Liver (tissue), 9 donors: Measurements from ENCODE around the gene CWC25. TPM values are rescaled to one million over a fixed set of nuclear protein-coding genes. Genes with fewer than 3 reads are reported as not detected.
A peak's percentile ranks its signal among the peaks of the same experiment; 100 is the strongest.

Source experiments
- DNase-seq: peaks from one replicate; pipeline ENCODE4 v3.0.0-alpha.2; 2017; ENCODE audit warnings: low spot score
- H3K27ac ChIP-seq, 2 donors: one replicate each; pipeline ENCODE4 v1.7.0; 2013; ENCODE audit warnings: inconsistent platforms in 2 of 2, low read length in 2 of 2, control low read depth in 1 of 2, low read depth in 1 of 2, mild to moderate bottlenecking in 1 of 2
- H3K27me3 ChIP-seq, 4 donors: one replicate each; pipeline versions ENCODE4 v1.6.1 to v1.7.0; 2013; ENCODE audit warnings: low read length in 3 of 4, inconsistent platforms in 1 of 4, mild to moderate bottlenecking in 1 of 4, moderate library complexity in 1 of 4; ENCODE audit not compliant: control insufficient read depth in 4 of 4, insufficient read depth in 4 of 4
- H3K36me3 ChIP-seq, 4 donors: one replicate each; pipeline versions ENCODE4 v1.6.1 to v1.7.0; 2013; ENCODE audit warnings: low read length in 3 of 4, mild to moderate bottlenecking in 3 of 4, low read depth in 1 of 4, moderate library complexity in 1 of 4; ENCODE audit not compliant: control insufficient read depth in 4 of 4, insufficient read depth in 3 of 4
- H3K4me1 ChIP-seq, 4 donors: one replicate each; pipeline versions ENCODE4 v1.6.1 to v1.7.0; 2013; ENCODE audit warnings: low read length in 3 of 4, mild to moderate bottlenecking in 3 of 4, moderate library complexity in 1 of 4; ENCODE audit not compliant: control insufficient read depth in 4 of 4, insufficient read depth in 4 of 4
- H3K4me3 ChIP-seq, 3 donors: one replicate each; pipeline versions ENCODE4 v1.6.1 to v1.7.0; 2013; ENCODE audit warnings: low read length in 3 of 3, control low read depth in 1 of 3, low read depth in 1 of 3, mild to moderate bottlenecking in 1 of 3
- H3K9ac ChIP-seq, 2 donors: one replicate each; pipeline ENCODE4 v1.7.0; 2013; ENCODE audit warnings: low read length in 2 of 2, mild to moderate bottlenecking in 2 of 2, moderate library complexity in 2 of 2, control low read depth in 1 of 2, low read depth in 1 of 2
- H3K9me3 ChIP-seq, 4 donors: one replicate each; pipeline versions ENCODE4 v1.6.1 to v1.7.0; 2013; ENCODE audit warnings: low read length in 3 of 4; ENCODE audit not compliant: control insufficient read depth in 4 of 4
- EGR1 ChIP-seq, 2 donors: IDR thresholded peaks; 2 replicates each; pipeline ENCODE4 v1.6.1; 2016 to 2018; ENCODE audit warnings: antibody characterized with exemption in 2 of 2, low read depth in 2 of 2
- FOXA1 ChIP-seq: IDR thresholded peaks from 2 replicates; pipeline ENCODE4 v1.6.1; 2016; ENCODE audit warnings: antibody characterized with exemption
- FOXA2 ChIP-seq: IDR thresholded peaks from 2 replicates; pipeline ENCODE4 v1.6.1; 2016; ENCODE audit warnings: antibody characterized with exemption
- GABPA ChIP-seq, 2 donors: IDR thresholded peaks in 1 of 2; conservative IDR thresholded peaks in 1 of 2; 2 replicates each; pipeline ENCODE4 v1.6.1; 2016; ENCODE audit warnings: antibody characterized with exemption in 2 of 2, mild to moderate bottlenecking in 1 of 2, moderate library complexity in 1 of 2
- HNF4A ChIP-seq, 2 donors: conservative IDR thresholded peaks; 2 replicates each; pipeline ENCODE4 v1.6.1; 2016; ENCODE audit warnings: antibody characterized with exemption in 2 of 2, mild to moderate bottlenecking in 2 of 2
- HNF4G ChIP-seq: IDR thresholded peaks from 2 replicates; pipeline ENCODE4 v1.6.1; 2016; ENCODE audit warnings: antibody characterized with exemption
- JUND ChIP-seq, 2 donors: IDR thresholded peaks; 2 replicates each; pipeline ENCODE4 v1.6.1; 2016; ENCODE audit warnings: antibody characterized with exemption in 2 of 2
- NR2F2 ChIP-seq: IDR thresholded peaks from 2 replicates; pipeline ENCODE4 v1.6.1; 2016; ENCODE audit warnings: antibody characterized with exemption
- RAD21 ChIP-seq, 2 donors: IDR thresholded peaks; 2 replicates each; pipeline ENCODE4 v1.6.1; 2016; ENCODE audit warnings: antibody characterized with exemption in 2 of 2, mild to moderate bottlenecking in 2 of 2
- RXRA ChIP-seq, 2 donors: IDR thresholded peaks; 2 replicates each; pipeline ENCODE4 v1.6.1; 2017 to 2018; ENCODE audit warnings: antibody characterized with exemption in 2 of 2, mild to moderate bottlenecking in 1 of 2
- SP1 ChIP-seq: IDR thresholded peaks from 2 replicates; pipeline ENCODE4 v1.6.1; 2018; ENCODE audit warnings: antibody characterized with exemption, mild to moderate bottlenecking
- TAF1 ChIP-seq: conservative IDR thresholded peaks from 2 replicates; pipeline ENCODE4 v1.6.1; 2016; ENCODE audit warnings: antibody characterized with exemption, mild to moderate bottlenecking
- YY1 ChIP-seq: IDR thresholded peaks from 2 replicates; pipeline ENCODE4 v1.6.1; 2016; ENCODE audit warnings: antibody characterized with exemption, mild to moderate bottlenecking
- WGBS: extraction: QIAGEN DNeasy Blood & Tissue Kit; methylation state at CpG from one replicate; pipeline ENCODE4 v1.1.7; 2013; 5-methylcytosine and 5-hydroxymethylcytosine counted together
- polyA plus RNA-seq, 2 donors: library from polyadenylated mRNA; stranded (reverse) in 1 of 2; unstranded in 1 of 2; fragments of 200-250 nt in 1 of 2; fragments of >200 nt in 1 of 2; fragmentation: Nextera tagmentation in 1 of 2; extraction: Ambion mirVana in 1 of 2; gene quantifications; one replicate each; pipeline versions ENCODE4 v1.2.1 to v1.2.3, GENCODE V29; 2013 to 2015
- total RNA-seq, 2 donors: library from RNA; depleted of rRNA; stranded (reverse); fragments of >200 nt; gene quantifications; one replicate each; pipeline ENCODE4 v1.2.3, GENCODE V29; 2014
- TF ChIP-seq, protein P1 (sequence below): IDR thresholded peaks from 2 replicates; pipeline ENCODE4 v1.6.1; 2016; ENCODE audit warnings: antibody characterized with exemption, mild to moderate bottlenecking
- TF ChIP-seq, protein P2 (sequence below): IDR thresholded peaks from 2 replicates; pipeline ENCODE4 v1.6.1; 2016; ENCODE audit warnings: antibody characterized with exemption
- TF ChIP-seq, protein P3 (sequence below): fragments of 150-350 bp; IDR thresholded peaks from 2 replicates; pipeline ENCODE4 v1.5.1; 2017; ENCODE audit warnings: improper control_type of control experiment, low read depth, low read length; ENCODE audit not compliant: missing input control
- TF ChIP-seq, protein P4 (sequence below): IDR thresholded peaks from 2 replicates; pipeline ENCODE4 v1.6.1; 2016; ENCODE audit warnings: antibody characterized with exemption
- TF ChIP-seq, protein P5 (sequence below): IDR thresholded peaks from 2 replicates; pipeline ENCODE4 v1.6.1; 2016; ENCODE audit warnings: antibody characterized with exemption
- donor health status: healthy.
- donor health status: healthy.
- donor health status: healthy.
- donor health status: healthy.
- donor health status: healthy.

The CWC25 gene
- total and polyA plus RNA-seq, 4 donors: 5.7 to 10.0 (median 7.4) TPM

DNA sequence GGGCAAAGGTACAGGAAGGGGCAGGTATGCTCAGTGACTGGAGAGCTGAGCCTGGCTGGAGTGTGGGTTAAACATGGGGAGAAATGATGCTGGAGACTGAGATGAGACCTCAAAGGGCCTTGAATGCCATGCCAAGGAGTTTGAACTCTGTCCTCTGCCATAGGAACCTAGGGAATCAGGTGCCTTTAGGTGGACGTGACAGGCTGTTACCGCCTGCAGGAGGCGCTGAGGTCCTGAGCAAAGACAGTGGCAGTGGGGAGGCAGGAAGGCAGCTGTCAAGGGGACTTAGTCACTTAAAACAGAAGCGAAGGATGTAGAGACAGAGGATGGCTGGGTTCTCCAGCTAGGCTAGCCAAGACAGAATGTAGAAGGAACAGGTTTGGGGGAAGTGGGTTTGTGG is 63.5 kb downstream of the CWC25 start:
- Histone ChIP-seq H3K27ac (no peak overlapping the region), H3K36me3 (peaks cover 26 to 67% (median 48%) of the 10 kb centered on the region in 4 donors), H3K9me3 (no peaks in the 10 kb centered on the region), H3K4me1 (peaks cover 0 to 2% (median 0%) of the 10 kb centered on the region in 4 donors), H3K4me3 (no peak overlapping the region), H3K27me3 (no peaks in the 10 kb centered on the region), H3K9ac (no peak overlapping the region)
- 90% methylated on average over 4 of the region's 4 CpGs for WGBS
- no peak for DNase-seq
- TF ChIP-seq RAD21 (IDR thresholded peaks at IDR 0.05): peak in 1 of 2 donors; percentile 47
- TF ChIP-seq, protein P1, sequence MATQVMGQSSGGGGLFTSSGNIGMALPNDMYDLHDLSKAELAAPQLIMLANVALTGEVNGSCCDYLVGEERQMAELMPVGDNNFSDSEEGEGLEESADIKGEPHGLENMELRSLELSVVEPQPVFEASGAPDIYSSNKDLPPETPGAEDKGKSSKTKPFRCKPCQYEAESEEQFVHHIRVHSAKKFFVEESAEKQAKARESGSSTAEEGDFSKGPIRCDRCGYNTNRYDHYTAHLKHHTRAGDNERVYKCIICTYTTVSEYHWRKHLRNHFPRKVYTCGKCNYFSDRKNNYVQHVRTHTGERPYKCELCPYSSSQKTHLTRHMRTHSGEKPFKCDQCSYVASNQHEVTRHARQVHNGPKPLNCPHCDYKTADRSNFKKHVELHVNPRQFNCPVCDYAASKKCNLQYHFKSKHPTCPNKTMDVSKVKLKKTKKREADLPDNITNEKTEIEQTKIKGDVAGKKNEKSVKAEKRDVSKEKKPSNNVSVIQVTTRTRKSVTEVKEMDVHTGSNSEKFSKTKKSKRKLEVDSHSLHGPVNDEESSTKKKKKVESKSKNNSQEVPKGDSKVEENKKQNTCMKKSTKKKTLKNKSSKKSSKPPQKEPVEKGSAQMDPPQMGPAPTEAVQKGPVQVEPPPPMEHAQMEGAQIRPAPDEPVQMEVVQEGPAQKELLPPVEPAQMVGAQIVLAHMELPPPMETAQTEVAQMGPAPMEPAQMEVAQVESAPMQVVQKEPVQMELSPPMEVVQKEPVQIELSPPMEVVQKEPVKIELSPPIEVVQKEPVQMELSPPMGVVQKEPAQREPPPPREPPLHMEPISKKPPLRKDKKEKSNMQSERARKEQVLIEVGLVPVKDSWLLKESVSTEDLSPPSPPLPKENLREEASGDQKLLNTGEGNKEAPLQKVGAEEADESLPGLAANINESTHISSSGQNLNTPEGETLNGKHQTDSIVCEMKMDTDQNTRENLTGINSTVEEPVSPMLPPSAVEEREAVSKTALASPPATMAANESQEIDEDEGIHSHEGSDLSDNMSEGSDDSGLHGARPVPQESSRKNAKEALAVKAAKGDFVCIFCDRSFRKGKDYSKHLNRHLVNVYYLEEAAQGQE: no peak
- TF ChIP-seq HNF4A (conservative IDR thresholded peaks at IDR 0.05): no peak

DNA sequence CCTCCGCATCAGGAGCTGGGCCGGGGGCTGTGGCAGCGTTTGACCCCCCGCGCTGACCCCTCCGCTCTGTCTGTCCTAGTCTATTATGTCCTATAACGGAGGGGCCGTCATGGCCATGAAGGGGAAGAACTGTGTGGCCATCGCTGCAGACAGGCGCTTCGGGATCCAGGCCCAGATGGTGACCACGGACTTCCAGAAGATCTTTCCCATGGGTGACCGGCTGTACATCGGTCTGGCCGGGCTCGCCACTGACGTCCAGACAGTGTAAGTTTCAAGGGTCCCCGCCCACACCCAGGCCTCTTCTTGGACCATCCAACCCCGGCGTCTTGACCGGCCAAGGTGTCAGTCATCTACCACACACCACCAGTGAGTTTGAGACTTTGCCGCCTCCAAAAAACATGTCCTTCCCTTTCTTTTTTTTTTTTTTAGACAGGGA is 72.0 kb downstream of the CWC25 start:
- Histone ChIP-seq H3K36me3 (peaks cover 3 to 14% (median 11%) of the 10 kb centered on the region in 4 donors), H3K4me1 (peaks cover 13 to 52% (median 37%) of the 10 kb centered on the region in 4 donors), H3K27ac (peak overlapping the region; percentile 89 to 94), H3K4me3 (peak overlapping the region; percentile 76 to 99 (median 93)), H3K9ac (peak overlapping the region; percentile 70 to 84), H3K27me3 (no peaks in the 10 kb centered on the region), H3K9me3 (no peaks in the 10 kb centered on the region)
- TF ChIP-seq HNF4A (conservative IDR thresholded peaks at IDR 0.05) (no peak), JUND (IDR thresholded peaks at IDR 0.05) (no peak), SP1 (no peak), FOXA1 (no peak), RXRA (IDR thresholded peaks at IDR 0.05) (no peak), TAF1 (no peak), EGR1 (IDR thresholded peaks at IDR 0.05; ENCODE audit: low read depth in 2 of 2) (no peak), HNF4G (no peak), FOXA2 (no peak), YY1 (no peak), RAD21 (IDR thresholded peaks at IDR 0.05) (no peak), NR2F2 (no peak), GABPA (IDR thresholded peaks at IDR 0.05 in 1 of 2, conservative IDR thresholded peaks at IDR 0.05 in 1 of 2) (no peak)
- TF ChIP-seq, protein P2, sequence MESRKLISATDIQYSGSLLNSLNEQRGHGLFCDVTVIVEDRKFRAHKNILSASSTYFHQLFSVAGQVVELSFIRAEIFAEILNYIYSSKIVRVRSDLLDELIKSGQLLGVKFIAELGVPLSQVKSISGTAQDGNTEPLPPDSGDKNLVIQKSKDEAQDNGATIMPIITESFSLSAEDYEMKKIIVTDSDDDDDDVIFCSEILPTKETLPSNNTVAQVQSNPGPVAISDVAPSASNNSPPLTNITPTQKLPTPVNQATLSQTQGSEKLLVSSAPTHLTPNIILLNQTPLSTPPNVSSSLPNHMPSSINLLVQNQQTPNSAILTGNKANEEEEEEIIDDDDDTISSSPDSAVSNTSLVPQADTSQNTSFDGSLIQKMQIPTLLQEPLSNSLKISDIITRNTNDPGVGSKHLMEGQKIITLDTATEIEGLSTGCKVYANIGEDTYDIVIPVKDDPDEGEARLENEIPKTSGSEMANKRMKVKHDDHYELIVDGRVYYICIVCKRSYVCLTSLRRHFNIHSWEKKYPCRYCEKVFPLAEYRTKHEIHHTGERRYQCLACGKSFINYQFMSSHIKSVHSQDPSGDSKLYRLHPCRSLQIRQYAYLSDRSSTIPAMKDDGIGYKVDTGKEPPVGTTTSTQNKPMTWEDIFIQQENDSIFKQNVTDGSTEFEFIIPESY: no peak
- TF ChIP-seq, protein P3, sequence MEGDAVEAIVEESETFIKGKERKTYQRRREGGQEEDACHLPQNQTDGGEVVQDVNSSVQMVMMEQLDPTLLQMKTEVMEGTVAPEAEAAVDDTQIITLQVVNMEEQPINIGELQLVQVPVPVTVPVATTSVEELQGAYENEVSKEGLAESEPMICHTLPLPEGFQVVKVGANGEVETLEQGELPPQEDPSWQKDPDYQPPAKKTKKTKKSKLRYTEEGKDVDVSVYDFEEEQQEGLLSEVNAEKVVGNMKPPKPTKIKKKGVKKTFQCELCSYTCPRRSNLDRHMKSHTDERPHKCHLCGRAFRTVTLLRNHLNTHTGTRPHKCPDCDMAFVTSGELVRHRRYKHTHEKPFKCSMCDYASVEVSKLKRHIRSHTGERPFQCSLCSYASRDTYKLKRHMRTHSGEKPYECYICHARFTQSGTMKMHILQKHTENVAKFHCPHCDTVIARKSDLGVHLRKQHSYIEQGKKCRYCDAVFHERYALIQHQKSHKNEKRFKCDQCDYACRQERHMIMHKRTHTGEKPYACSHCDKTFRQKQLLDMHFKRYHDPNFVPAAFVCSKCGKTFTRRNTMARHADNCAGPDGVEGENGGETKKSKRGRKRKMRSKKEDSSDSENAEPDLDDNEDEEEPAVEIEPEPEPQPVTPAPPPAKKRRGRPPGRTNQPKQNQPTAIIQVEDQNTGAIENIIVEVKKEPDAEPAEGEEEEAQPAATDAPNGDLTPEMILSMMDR: no peak
- TF ChIP-seq, protein P4, sequence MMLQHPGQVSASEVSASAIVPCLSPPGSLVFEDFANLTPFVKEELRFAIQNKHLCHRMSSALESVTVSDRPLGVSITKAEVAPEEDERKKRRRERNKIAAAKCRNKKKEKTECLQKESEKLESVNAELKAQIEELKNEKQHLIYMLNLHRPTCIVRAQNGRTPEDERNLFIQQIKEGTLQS: no peak
- TF ChIP-seq, protein P5, sequence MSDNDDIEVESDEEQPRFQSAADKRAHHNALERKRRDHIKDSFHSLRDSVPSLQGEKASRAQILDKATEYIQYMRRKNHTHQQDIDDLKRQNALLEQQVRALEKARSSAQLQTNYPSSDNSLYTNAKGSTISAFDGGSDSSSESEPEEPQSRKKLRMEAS: no peak
- TF ChIP-seq, protein P1: no peak
- WGBS: 7% methylated on average over 22 of the region's 22 CpGs
- no peak for DNase-seq
